HepG2 (cell line): ENCODE measurements around the gene ANKRD13D. TPM values are rescaled to one million over a fixed set of nuclear protein-coding genes. Genes with fewer than 3 reads are reported as not detected.

Source experiments
- BCL6 ChIP-seq: IDR thresholded peaks from 2 replicates; pipeline ENCODE4 v1.6.1; 2016; ENCODE audit warnings: missing genetic modification reagents, missing compliant biosample characterization
- FOSL2 ChIP-seq: sonication (generic); formaldehyde crosslinking; IDR thresholded peaks from 2 replicates; pipeline ENCODE4 v1.4.0; 2020; ENCODE audit warnings: missing genetic modification reagents
- GLI4 ChIP-seq: sonication (generic); formaldehyde crosslinking; IDR thresholded peaks from 2 replicates; pipeline ENCODE4 v1.5.1; 2020; ENCODE audit warnings: missing genetic modification reagents, mild to moderate bottlenecking, moderate library complexity, borderline replicate concordance
- IKZF5 ChIP-seq: IDR thresholded peaks from 2 replicates; pipeline ENCODE4 v1.6.1; 2018; ENCODE audit warnings: missing genetic modification reagents, mild to moderate bottlenecking, missing compliant biosample characterization
- MAF1 ChIP-seq: sonication (generic); formaldehyde crosslinking; IDR thresholded peaks from 2 replicates; pipeline ENCODE4 v1.5.0; 2020; ENCODE audit warnings: missing genetic modification reagents, borderline replicate concordance
- RNF2 ChIP-seq: fragments of 450-650 bp; conservative IDR thresholded peaks from 2 replicates; pipeline ENCODE4 v1.6.1; 2016; ENCODE audit warnings: low read depth
- TFDP1 ChIP-seq: IDR thresholded peaks from 2 replicates; pipeline ENCODE4 v1.6.1; 2016; ENCODE audit warnings: missing compliant biosample characterization, missing genetic modification reagents, borderline replicate concordance
- ZBTB44 ChIP-seq: sonication (generic); formaldehyde crosslinking; IDR thresholded peaks from 2 replicates; pipeline ENCODE4 v1.4.0; 2020; ENCODE audit warnings: missing genetic modification reagents
- ZFP36L1 ChIP-seq: sonication (generic); formaldehyde crosslinking; IDR thresholded peaks from 2 replicates; pipeline ENCODE4 v1.8.0; 2022; ENCODE audit warnings: mild to moderate bottlenecking, missing genetic modification reagents, moderate library complexity
- ZGPAT ChIP-seq: IDR thresholded peaks from 2 replicates; pipeline ENCODE4 v1.6.1; 2016; ENCODE audit warnings: mild to moderate bottlenecking
- ZNF281 ChIP-seq: sonication (generic); formaldehyde crosslinking; IDR thresholded peaks from 2 replicates; pipeline ENCODE4 v1.4.0; 2020; ENCODE audit warnings: missing genetic modification reagents, borderline replicate concordance
- ZNF567 ChIP-seq: sonication (generic); formaldehyde crosslinking; IDR thresholded peaks from 2 replicates; pipeline ENCODE4 v1.8.1; 2023; ENCODE audit warnings: mild to moderate bottlenecking, missing genetic modification reagents, borderline replicate concordance
- ZNF607 ChIP-seq: sonication (generic); formaldehyde crosslinking; IDR thresholded peaks from 2 replicates; pipeline ENCODE4 v1.5.1; 2020; ENCODE audit warnings: missing genetic modification reagents, mild to moderate bottlenecking, borderline replicate concordance
- polyA plus RNA-seq, 8 experiments: library from polyadenylated mRNA; depleted of rRNA in 3 of 8; stranded (reverse) in 7 of 8; unstranded in 1 of 8; fragments of >200 nt; fragmentation: Illumina TruSeq in 4 of 8; extraction: Trizol in 4 of 8; gene quantifications; 2 replicates each; pipeline versions ENCODE4 v1.2.1 to v1.2.3, GENCODE V29; 2011 to 2016; ENCODE audit warnings: low read depth in 4 of 8, missing spikeins in 1 of 8, mixed read lengths in 1 of 8; ENCODE audit not compliant: insufficient read depth in 1 of 8
- total RNA-seq, 5 experiments: library from RNA; depleted of rRNA; stranded (reverse); fragments of >200 nt; fragmentation: Illumina TruSeq; extraction: Trizol; gene quantifications; 2 replicates each; pipeline ENCODE4 v1.2.3, GENCODE V29; 2016; ENCODE audit warnings: low read depth in 1 of 5

The ANKRD13D gene
- total and polyA plus RNA-seq, 2 of the 13 experiments (the other 11 are each of a cell fraction or from before 2014, with no cell fraction given): 18.6 to 27.3 TPM

GRCh38 chr11:67288452-67289225 is 464 bp upstream of the ANKRD13D start (continued):
- TF ChIP-seq TFDP1: peak; percentile 46; the same call in 1 of the 2 replicates
- TF ChIP-seq BCL6 (CRISPR knock-in tag): 0 out of 2 replicates have a peak, but pooled peaks have one; percentile 36
- TF ChIP-seq ZNF567 (CRISPR knock-in tag): peak; percentile 97; the same call in 1 of the 2 replicates
- no peak for TF ChIP-seq ZBTB44 (CRISPR knock-in tag)
- TF ChIP-seq RNF2: no peak; the same call in none of the 2 replicates
- peak; percentile 93; the same call in 1 of the 2 replicates for TF ChIP-seq ZNF607 (CRISPR knock-in tag)
- no peak; the same call in 1 of the 2 replicates for TF ChIP-seq FOSL2 (CRISPR knock-in tag)
- peak; percentile 80 for TF ChIP-seq IKZF5 (CRISPR knock-in tag)
- 0 out of 2 replicates have a peak, but pooled peaks have one; percentile 27 for TF ChIP-seq ZFP36L1 (CRISPR knock-in tag)
- peak; percentile 92 for TF ChIP-seq ZGPAT (CRISPR knock-in tag)
- TF ChIP-seq GLI4 (CRISPR knock-in tag): peak; percentile 88; the same call in 1 of the 2 replicates
- TF ChIP-seq ZNF281: peak; percentile 93
- no peak for TF ChIP-seq MAF1
